Bronchial epithelial cell (primary cell): ENCODE results near the gene BMP6. TPM values are rescaled to one million over a fixed set of nuclear protein-coding genes. Genes with fewer than 3 reads are reported as not detected.

Source experiments
- DNase-seq: peaks from one replicate; pipeline ENCODE4 v3.0.0-alpha.2; 2010; ENCODE audit warnings: low read depth
- FAIRE-seq: peaks from 2 replicates; lab custom pipeline; 2011; peaks lifted over from hg19 to GRCh38; lab: Jason Lieb, UNC
- H3K27me3 ChIP-seq: 2 replicates; pipeline ENCODE4 v1.5.1; 2011; ENCODE audit warnings: low read length; ENCODE audit not compliant: control insufficient read depth, insufficient read depth
- H3K36me3 ChIP-seq: 2 replicates; pipeline ENCODE4 v1.5.1; 2011; ENCODE audit warnings: low read length; ENCODE audit not compliant: control insufficient read depth, insufficient read depth
- H3K4me3 ChIP-seq: 2 replicates; pipeline ENCODE4 v1.5.1; 2011; ENCODE audit warnings: mild to moderate bottlenecking, low read depth, low read length, control low read depth
- total RNA-seq: library from RNA; depleted of rRNA; stranded (reverse); fragments of >200 nt; gene quantifications from 2 replicates; pipeline ENCODE4 v1.2.1, GENCODE V29; 2014
- TF ChIP-seq, protein P1 (sequence below): IDR thresholded peaks from 2 replicates; pipeline ENCODE4 v1.5.1; 2011; ENCODE audit warnings: mild to moderate bottlenecking, moderate library complexity, low read length, control low read depth, inconsistent platforms; ENCODE audit not compliant: insufficient read depth, severe bottlenecking

BMP6 gene
- total RNA-seq, 1 donor from 2014 or later, result 2.6 TPM

GRCh38 chr6:7916959-7917358 is 191.1 kb downstream of the BMP6 start:
- FAIRE-seq (no peak), DNase-seq (no peak)
- H3K4me3 ChIP-seq, result no peak overlapping the region
- peaks cover 5% of the 10 kb centered on the region for H3K27me3 ChIP-seq
- H3K36me3 ChIP-seq, result no peaks in the 10 kb centered on the region
- TF ChIP-seq, protein P1, sequence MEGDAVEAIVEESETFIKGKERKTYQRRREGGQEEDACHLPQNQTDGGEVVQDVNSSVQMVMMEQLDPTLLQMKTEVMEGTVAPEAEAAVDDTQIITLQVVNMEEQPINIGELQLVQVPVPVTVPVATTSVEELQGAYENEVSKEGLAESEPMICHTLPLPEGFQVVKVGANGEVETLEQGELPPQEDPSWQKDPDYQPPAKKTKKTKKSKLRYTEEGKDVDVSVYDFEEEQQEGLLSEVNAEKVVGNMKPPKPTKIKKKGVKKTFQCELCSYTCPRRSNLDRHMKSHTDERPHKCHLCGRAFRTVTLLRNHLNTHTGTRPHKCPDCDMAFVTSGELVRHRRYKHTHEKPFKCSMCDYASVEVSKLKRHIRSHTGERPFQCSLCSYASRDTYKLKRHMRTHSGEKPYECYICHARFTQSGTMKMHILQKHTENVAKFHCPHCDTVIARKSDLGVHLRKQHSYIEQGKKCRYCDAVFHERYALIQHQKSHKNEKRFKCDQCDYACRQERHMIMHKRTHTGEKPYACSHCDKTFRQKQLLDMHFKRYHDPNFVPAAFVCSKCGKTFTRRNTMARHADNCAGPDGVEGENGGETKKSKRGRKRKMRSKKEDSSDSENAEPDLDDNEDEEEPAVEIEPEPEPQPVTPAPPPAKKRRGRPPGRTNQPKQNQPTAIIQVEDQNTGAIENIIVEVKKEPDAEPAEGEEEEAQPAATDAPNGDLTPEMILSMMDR, result no peak

- peaks cover 5% of the 10 kb centered on the region for H3K27me3 ChIP-seq
- H3K4me3 ChIP-seq, result no peak overlapping the region
- no peak for FAIRE-seq
Measured at GRCh38 chr6:7917729-7918128, 191.8 kb downstream of the BMP6 start.

GRCh38 chr6:7918403-7918802 is 192.5 kb downstream of the BMP6 start:
- no peak for FAIRE-seq

More at GRCh38 chr6:7917729-7918128, 191.8 kb downstream of the BMP6 start:
- no peak for DNase-seq
- H3K36me3 ChIP-seq, result no peaks in the 10 kb centered on the region
- TF ChIP-seq, protein P1, result no peak

DNA sequence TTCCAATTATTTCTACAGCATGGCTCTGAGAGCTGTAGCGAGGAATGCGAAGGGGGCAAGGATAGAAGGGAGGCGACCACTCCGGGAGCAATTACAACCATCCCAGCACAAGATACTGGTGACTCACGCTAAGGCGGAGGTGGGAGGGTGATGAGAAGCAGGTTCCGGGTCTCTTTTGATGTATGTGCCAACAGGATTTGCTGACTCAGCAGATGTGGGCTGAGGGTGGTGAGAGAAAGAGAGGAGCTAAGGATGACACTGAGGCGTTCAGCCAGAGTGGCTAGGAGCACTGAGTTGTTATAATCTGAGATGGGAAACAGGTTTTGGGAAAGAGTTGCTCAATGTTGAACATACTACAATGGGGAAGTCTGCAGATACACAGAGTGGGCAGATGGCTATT is 194.0 kb downstream of the BMP6 start:
- Histone ChIP-seq H3K27me3 (no peaks in the 10 kb centered on the region), H3K4me3 (no peak overlapping the region), H3K36me3 (no peaks in the 10 kb centered on the region)
- TF ChIP-seq, protein P1, result no peak
- DNase-seq (peak; percentile 87), FAIRE-seq (no peak)

More at GRCh38 chr6:7918403-7918802, 192.5 kb downstream of the BMP6 start:
- Histone ChIP-seq H3K4me3 (no peak overlapping the region), H3K27me3 (peaks cover 3% of the 10 kb centered on the region), H3K36me3 (no peaks in the 10 kb centered on the region)
- no peak for DNase-seq
- TF ChIP-seq, protein P1, result no peak

DNA sequence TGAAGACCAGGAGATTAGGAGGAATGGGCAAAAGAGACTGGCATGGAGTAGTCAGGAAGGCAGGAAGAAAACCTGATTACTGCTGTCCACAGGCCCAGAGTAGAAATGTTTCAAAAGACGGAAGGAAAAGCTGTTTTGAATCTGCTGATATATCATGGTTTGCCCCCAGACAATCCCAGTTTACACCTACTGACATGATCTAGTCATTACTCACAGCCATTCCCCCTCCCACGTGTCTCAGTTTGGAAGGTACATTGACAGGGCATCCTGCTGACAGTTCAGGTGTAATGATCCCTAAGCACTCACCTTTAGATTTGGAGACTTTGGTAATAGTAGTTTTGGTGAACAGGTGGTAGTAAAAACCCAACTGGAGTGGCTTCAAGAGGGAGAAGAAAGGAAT is 194.5 kb downstream of the BMP6 start:
- peak; percentile 88 for DNase-seq
- no peak for FAIRE-seq
- H3K27me3 ChIP-seq, result no peaks in the 10 kb centered on the region
- H3K36me3 ChIP-seq, result no peaks in the 10 kb centered on the region
- H3K4me3 ChIP-seq, result no peak overlapping the region
- TF ChIP-seq, protein P1, result no peak

- H3K27me3 ChIP-seq, result no peaks in the 10 kb centered on the region
- TF ChIP-seq, protein P1, result no peak
- H3K36me3 ChIP-seq, result no peaks in the 10 kb centered on the region
- H3K4me3 ChIP-seq, result no peak overlapping the region
- DNase-seq (no peak), FAIRE-seq (no peak)
Measured at GRCh38 chr6:7921046-7921445, 195.1 kb downstream of the BMP6 start.
